Head of caudate nucleus (tissue), 42 donors: ENCODE results near the gene ABCB6.
"Not testable (repeated sequence)": the region's sequence is repeated elsewhere in the genome, so short reads cannot be mapped to it uniquely, and the experiment has no call there.

Experiments
- DNase-seq, 42 donors: peaks; one replicate each; pipeline versions ENCODE4 v3.0.0 to v3.0.0-alpha.2; 2020 to 2021; ENCODE audit warnings: mixed read lengths in 7 of 42
- intact Hi-C: fragments of 100-400 bp; cut with DNase I; formaldehyde crosslinking; loops from one replicate; pipeline ENCODE4 v1.15.0; 2022

The ABCB6 gene

DNA sequence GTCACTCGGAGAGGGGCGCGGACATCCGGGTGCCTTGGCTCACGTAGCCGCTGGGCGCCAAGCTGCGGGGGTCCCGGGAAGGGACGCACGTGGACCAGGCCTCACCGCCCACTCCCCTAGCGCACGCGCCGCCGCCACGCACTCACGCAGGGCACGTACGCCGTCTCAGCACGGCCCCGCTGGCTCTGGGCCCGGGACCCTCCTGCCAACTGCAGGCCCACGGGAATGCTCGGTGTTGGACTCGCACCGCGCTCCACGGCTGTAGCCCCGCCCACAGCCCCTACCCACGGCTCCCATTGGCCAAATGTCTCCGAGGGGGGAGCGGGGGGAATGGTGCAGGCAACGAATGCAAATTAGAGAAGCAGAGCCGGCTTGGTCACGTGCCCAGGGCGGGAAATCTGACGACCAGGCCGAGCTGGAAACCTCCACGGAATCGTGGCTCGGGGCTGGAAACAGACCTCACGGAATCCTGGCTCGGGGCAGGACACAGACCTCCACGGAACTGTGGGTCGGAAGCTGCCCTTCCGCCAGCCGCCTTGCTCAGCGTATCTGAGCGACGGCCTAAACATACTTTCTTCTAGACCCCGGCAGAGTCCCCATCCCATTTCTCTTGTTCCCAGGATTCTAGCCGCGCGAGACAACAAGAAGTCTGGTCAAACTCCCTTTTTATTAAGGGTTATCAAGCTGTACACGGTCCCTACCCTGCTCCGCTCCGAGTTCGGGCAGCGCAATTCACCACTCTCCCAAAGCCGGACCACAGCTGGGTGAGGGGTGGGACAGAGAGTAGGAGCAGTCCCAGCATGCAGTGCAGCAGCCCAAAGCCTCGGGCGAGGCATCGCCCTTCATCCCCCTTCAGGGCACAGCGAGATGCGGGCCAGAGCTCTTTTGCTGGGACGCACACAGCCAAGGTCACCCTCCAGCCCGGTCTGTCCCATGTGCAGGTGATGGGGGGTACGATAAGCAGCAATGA lies at the start of gene ABCB6:
Gene ABCB6 (minus strand): TSS at position 227 of the 970 bp plus-strand sequence. CDS start 285 bp downstream, outside the sequence.
- intact Hi-C loops: no loop called here
- peak; percentile 96 to 100 (median 98) for DNase-seq

DNA sequence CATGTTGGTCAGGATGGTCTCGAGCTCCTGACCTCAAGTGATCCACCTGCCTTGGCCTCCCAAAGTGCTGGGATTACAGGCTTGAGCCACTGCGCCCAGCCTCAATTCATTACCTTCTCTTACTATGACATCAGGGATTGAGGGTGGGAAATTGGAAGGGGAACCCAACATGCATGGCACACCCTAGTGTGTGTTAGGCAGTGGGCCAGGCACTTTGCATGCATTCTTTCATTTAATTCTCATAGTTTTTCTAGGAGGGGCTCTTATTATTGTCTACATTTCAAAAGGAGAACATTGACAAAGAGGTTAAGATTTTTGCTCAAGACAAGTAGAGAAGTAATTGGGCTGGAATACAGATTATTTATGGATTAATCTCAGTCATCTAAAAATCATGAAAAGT lies 49.5 kb upstream of the ABCB6 start:
- intact Hi-C loops: no loop called here
- DNase-seq: no peak

DNA sequence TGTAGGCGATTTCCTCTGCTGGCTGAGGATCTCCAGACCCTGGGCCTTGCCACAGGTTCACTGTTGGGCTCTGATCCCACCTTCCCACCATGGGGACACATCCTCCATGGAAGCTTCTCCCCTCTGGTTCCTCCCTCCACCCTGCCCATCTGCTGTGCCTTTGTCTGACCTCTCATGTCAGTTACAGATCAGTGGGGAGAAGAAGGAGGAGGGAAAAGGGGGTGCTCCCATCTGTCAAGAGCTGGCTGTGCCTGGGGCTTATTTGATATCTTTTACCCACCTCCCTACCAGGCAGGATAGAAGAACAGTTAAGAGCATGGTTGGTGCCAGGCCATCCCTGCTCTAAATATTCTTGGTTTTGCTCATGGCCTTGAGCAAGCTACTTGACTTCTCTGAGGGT lies 48.1 kb upstream of the ABCB6 start:
- DNase-seq: no peak

DNA sequence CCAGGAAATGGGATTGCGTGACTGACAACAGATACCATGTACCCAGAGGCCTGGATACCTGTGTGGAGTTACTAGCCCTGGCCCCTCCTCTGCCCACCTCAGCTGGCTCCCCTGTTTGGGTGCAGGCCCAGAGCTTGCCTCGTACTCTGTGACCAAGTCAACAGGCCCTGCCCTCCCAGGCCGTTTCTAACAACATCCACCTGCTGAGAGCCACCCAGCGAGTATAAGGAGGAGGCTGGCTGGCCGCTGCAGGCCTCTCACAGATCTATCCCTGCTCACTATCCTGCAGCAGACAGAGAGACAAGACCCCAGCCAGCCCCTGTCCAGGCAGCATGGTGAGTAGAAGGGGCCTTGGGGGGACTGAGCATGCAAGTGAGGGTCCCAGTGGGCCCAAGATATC lies 47.5 kb upstream of the ABCB6 start:
- DNase-seq: no peak
- intact Hi-C loops: no loop called here

More for the DNA sequence above, 48.1 kb upstream of the ABCB6 start:
- intact Hi-C loops: no loop called here

DNA sequence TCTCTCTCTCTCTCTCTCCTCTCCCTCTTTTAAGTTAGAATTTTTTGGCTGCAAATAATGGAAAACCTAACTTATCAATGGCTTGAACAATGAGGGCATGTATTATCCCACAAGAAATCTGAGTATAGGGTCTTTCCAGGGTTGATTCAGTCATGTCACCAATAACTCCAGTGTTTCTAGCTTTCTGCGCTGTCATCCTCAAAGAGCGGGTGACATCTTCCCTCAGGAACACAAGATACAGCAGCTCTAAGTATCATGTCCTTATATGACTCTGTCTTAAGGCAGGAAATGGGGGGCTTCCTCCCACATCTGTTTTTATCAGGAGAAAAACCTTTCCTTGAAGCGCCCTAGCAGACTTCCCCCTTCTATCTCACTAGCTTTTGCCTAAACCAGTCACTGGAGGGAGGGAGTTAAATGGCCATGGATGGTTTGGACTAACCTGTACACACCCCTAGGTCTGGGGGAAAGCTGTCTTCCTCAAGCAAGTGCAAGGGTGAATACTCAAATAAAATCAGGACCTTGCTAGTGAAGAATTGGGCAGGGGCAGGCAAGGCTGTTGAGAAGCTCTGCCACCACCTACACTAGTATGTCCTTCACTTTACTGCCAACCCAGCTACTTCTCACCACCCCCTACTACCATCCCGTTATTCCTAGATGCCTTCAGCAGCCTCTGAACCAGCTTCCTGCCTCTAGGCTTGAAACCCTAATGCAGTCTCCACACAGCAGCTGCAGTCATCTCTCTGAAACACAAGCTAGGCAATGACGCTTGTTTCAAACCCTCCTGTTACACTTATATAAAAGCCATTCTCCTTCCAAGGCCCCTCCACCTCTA lies 42.5 kb upstream of the ABCB6 start:
- intact Hi-C loops: no loop called here
- no peak for DNase-seq

DNA sequence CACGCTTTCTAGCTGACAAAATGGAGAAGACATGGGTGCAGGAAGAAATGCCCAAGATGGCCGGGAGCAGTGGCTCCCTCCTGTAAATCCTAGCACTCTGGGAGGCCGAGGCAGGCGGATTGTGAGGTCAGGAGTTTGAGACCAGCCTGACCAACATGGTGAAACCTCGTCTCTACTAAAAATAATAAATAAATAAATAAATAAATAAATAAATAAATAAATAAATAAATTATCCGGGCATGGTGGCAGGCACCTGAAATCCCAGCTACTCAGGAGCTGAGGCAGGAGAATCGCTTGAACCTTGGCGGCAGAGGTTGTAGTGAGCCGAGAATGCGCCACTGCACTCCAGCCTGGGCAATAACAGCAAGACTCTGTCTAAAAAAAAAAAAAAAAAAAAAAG lies 40.2 kb upstream of the ABCB6 start:
- intact Hi-C loops, DNase-seq: not testable (repeated sequence)

DNA sequence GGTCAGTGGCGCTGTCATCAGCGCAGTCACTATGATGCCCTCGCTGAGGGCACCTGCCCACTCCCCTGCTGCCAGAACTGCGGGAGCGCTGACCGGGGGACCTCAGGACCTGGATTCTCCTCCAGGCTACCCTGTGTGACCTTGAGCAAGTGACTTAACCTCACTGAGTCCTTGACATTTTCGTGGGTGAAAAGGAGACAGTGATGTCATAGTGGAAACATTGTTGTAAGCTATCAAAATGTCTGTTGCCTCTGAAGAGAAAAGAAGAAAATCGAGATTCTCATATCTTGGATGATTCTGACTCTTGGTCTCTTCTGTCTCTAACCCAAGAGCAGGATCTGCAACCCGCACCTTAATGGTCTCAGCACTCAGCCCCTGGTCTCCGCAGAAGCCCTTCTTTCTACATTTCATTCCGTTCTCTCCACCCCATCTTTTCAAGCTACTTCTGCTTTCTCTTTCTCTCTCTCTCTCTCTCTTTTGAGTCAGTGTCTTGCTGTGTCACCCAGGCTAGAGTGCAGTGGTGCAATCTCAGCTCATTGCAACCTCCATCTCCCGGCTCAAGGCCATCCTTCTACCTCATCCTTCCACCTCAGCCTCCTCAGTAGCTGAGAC lies 35.9 kb upstream of the ABCB6 start:
- no peak for DNase-seq
- intact Hi-C loops: no loop called here

DNA sequence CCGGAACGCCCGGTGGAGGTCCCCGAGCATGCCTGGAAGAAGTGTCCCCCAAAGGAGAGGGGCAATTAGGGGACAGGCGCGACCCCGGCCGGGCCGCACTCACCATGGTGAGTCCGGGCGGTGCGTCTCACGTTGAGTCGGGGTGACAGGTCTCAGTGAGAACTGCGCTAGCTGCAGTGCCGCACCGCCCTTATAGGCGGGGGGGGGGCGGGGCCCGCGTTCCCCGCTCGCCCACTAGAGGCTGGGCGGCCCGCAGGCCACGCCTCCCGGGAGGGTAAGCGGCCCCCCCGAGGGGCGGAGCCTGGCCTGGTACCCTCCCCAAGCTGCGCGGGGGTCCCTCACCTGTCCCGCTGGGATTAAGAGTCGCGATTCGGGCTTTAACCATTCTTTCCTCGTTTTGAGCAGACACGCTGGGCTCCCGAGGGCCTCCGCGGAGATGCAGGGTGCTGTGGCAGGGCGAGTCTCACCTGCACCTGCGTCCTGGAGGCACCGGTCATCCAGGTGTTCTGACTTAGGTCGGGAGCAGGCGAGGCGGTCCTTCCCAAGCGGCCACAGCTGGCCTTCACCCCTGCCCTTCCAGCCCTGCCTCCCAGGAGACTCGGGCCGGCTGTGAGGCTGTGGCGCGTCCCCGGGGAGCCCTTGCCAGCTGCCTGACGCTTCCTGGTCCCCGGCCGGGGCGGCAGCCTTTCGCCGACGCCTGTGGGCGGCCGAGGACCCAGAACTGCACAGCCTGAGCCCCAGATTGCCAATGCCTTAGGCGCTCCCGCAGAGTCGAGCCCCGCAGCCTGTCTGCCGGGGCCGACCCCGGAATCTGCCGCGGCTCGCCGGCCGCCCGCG lies 35.2 kb upstream of the ABCB6 start, which contains the start of gene TUBA4A:
Gene TUBA4A (minus strand): TSS at position 166 of the 837 bp plus-strand sequence. CDS start 60 bp downstream, at position 106.
- DNase-seq: peak; percentile 70 to 94 (median 87)
- intact Hi-C loops: no loop called here

DNA sequence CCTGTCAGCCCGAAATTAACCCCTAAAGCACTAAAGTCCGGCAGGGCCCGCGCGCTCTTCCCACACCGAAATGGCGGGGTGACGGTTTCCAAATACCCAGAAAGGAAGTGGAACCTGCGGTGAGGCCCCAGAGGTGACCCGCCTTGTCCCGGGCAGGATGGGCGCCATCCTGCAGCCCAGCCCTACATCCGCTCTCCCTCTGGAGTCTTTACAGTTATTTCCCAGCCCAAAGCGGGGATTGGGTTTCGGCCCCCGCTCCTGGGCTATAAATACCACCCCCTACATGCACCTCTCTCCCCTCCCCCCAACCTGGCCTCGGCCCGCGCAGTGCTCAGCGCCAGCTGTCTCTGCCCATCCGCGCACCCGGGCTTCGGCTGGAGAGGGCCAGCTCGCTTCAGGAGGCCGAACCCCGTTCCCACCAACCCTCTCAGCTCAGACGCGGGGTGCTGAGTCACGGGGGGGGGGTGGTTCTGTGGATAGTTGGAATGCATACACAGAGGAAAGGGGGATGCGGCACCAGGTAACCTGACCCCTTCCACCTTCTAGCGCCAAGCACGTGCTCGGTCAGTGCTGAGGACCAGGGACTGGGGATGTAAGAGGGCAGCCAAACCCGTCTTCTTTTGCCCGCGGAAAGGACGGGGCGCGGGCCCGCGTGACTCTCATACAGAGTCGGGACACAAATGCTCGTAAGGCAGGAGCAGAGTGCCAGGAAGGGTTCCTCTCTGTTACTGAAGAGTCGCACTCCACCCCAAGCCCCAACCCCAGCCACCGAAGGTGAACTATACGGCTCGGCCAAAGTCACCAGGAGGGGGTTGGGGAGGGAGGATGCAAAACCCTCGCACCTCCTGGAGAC lies 34.4 kb upstream of the ABCB6 start, which contains the start of gene TUBA4B:
Gene TUBA4B (plus strand): TSS at position 344 of the 853 bp plus-strand sequence. CDS start 165 bp downstream, at position 509.
- DNase-seq: peak in 35 of 42 donors; percentile 13 to 64 (median 38)
- intact Hi-C loops: no loop called here

DNA sequence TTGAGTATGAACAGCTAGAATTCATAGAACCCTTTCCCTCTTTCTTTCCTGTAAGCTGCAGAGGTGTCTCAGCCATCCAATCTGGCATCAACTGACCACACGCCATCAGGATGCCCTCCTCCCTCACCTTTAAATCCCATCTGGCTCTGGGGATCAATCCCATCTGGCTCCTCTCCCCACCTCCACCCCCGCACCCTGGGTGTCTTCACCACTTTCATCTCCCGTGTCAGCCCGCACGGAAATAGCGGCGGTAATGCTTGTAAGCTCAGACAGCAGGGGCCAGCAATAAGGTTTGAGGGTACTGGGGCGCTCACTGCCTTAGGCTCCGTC lies 33.8 kb upstream of the ABCB6 start:
- peak in 31 of 42 donors; percentile 19 to 80 (median 48) for DNase-seq
- intact Hi-C loops: no loop called here

DNA sequence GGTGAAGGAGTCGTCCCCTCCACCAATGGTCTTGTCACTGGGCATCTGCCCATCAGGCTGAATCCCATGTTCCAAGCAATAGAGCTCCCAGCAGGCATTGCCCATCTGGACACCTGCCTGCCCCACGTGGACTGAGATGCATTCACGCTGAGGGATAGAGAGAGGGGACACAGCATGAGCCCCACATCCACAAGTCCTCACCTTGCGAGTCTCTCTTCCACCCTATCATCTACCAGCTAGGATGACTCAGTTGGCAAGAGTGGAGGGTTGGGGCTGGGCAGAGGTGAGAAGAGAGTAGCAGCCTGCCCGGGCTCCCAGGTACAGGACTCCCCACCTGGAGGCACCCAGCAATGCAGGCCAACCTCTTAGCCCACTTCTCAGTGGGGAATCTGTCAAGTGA lies 33.3 kb upstream of the ABCB6 start:
- intact Hi-C loops: no loop called here
- peak in 2 of 42 donors; percentile 19 to 22 for DNase-seq

DNA sequence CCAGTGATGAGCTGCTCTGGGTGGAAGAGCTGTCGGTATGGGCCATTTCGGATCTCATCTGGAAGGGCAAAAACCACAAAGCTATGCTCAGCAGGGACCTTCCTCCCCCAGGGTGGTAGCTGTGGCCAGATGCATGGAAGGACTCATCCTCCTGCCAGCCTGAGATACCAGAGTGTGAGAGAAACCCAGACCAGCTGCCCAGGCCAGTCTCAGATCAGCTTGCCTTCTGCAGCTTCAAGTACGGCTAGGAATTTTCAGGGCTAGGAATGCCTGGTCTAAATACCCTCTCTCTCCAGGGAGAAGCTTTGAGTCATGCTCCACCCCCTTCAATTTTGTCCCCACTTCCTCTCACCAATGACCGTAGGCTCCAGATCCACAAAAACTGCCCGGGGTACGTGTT lies 32.9 kb upstream of the ABCB6 start:
- no peak for DNase-seq
- intact Hi-C loops: no loop called here

DNA sequence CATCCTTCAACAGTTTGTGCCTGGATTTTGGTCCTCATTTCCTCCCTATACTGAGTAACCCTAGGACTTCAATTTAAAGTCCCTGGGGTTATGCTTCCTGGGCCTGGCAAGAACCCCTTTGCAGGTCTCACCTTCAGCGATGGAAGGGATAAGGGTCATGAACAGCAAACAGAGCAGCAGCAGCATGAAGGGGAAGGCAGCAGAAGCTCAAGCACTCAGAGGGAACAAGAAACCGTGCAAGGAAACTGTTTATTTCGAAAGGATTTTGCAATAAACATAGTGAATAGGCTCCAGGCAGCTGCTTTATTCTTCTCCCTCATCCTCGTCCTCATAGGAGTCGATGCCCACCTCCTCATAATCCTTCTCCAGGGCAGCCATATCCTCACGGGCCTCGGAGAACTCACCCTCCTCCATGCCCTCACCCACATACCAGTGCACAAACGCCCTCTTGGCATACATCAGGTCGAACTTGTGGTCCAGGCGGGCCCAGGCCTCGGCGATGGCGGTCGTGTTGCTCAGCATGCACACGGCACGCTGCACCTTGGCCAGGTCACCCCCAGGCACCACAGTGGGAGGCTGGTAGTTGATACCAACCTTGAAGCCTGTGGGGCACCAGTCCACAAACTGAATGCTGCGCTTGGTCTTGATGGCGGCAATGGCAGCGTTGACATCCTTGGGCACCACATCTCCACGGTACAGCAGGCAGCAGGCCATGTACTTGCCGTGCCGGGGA lies 31.5 kb upstream of the ABCB6 start:
- DNase-seq: no peak
- intact Hi-C loops: no loop called here

DNA sequence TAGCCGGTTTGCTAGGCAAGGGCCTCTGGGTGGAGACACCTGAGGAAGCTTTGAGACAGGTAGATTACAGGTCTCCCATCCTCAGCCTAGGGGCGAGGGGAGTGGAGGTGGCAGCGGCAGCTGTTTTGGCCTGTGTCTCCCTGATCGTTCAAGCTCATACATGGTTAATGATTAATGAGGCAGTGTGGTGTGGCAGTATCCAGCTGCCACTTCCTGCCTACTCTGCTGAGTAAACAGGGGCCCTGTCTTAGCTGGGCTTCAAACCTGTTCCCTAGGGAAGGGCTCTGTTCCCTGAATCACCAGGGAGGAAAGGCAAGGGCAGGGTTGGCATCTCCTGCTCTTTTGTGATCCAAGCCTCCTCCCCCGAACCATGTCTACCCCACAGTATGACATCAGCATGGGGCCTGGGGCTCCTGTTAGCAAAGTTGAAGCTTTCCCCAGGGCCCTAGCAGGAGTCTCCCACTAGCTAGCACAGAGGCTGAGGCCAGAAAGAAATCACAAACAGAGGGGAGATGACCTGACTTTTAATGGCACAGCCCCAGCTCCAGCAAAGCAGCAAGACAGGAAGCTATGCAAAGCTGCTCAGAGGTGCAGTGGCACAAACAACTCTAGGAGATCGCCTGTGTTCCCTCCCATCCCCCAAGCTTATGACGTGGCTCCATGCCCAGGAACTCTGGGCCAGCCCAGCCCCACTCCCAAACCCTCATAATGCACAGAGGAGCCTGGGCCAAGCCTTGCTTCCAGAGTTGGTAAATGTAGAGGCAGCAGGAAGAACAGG lies 30.6 kb upstream of the ABCB6 start:
- peak in 38 of 42 donors; percentile 26 to 79 (median 58) for DNase-seq
- intact Hi-C loops: no loop called here

DNA sequence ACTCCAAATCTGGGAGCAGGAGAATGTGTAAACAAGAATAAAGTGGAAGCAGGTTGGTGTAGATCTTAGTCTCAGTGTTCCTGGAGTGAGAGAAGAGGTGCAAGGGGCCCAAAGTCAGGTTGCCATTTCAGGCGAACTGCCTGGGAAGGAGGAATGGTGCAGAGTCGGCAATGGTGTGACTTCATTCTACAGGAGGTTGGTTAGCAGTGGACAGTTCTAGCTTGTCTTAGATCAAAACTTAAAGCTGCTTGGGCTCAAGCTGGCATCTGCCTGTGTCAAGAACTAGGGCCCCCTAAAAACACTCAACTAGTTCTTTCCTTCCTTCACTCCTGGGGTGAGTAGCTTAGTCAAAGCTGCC lies 30.1 kb upstream of the ABCB6 start:
- intact Hi-C loops: no loop called here
- no peak for DNase-seq
